ENCODE measurements around the gene CEP57. TPM values are rescaled to one million over a fixed set of nuclear protein-coding genes. Genes with fewer than 3 reads are reported as not detected.

Gene CEP57
- total and polyA plus RNA-seq, 2 of the 13 experiments (the other 11 are each of a cell fraction or from before 2014, with no cell fraction given) = 34.3 to 59.4 TPM

GRCh38 chr11:95790933-95791708 is 823 bp downstream of the CEP57 start (continued):
- peak; percentile 16; the same call in 1 of the 2 replicates for TF ChIP-seq RERE (CRISPR knock-in tag; IDR thresholded peaks at IDR 0.05; ENCODE audit: low read depth)
- TF ChIP-seq LCORL (IDR thresholded peaks at IDR 0.05) = 0 out of 2 replicates have a peak, but pooled peaks have one; percentile 7
- TF ChIP-seq LCORL (CRISPR knock-in tag; IDR thresholded peaks at IDR 0.05) = no peak
- no peak for TF ChIP-seq SOX5 (CRISPR knock-in tag; IDR thresholded peaks at IDR 0.05; ENCODE audit: borderline replicate concordance)
- no peak for TF ChIP-seq NFYC (CRISPR knock-in tag; IDR thresholded peaks at IDR 0.05)
- TF ChIP-seq SMYD3 (CRISPR knock-in tag; IDR thresholded peaks at IDR 0.05) = 0 out of 2 replicates have a peak, but pooled peaks have one; percentile 27
- no peak for TF ChIP-seq MTA1 (CRISPR knock-in tag; IDR thresholded peaks at IDR 0.05; ENCODE audit: borderline replicate concordance)
- TF ChIP-seq MAFK (conservative IDR thresholded peaks at IDR 0.05 in 1 of 2, IDR thresholded peaks at IDR 0.05 in 1 of 2; ENCODE audit: low read length in 2 of 2) = no peak
- TF ChIP-seq ONECUT2 (CRISPR knock-in tag; IDR thresholded peaks at IDR 0.05) = no peak
- no peak for TF ChIP-seq CENPBD1 (CRISPR knock-in tag; IDR thresholded peaks at IDR 0.05; ENCODE audit: borderline replicate concordance, low read depth)
- no peak for TF ChIP-seq GTF3A (CRISPR knock-in tag; conservative IDR thresholded peaks at IDR 0.05)
- TF ChIP-seq ZNF317 (CRISPR knock-in tag; IDR thresholded peaks at IDR 0.05) = peak; percentile 97
- TF ChIP-seq TBX2 (CRISPR knock-in tag; IDR thresholded peaks at IDR 0.05; ENCODE audit: borderline replicate concordance) = no peak
- TF ChIP-seq ATRX (CRISPR knock-in tag; IDR thresholded peaks at IDR 0.05; ENCODE audit: borderline replicate concordance) = no peak
- 0 out of 2 replicates have a peak, but pooled peaks have one; percentile 16 for TF ChIP-seq ZFP62 (CRISPR knock-in tag; IDR thresholded peaks at IDR 0.05)
- 0 out of 2 replicates have a peak, but pooled peaks have one; percentile 14 for TF ChIP-seq ZNF263 (CRISPR knock-in tag; IDR thresholded peaks at IDR 0.05)
- TF ChIP-seq HOXD1 (CRISPR knock-in tag; IDR thresholded peaks at IDR 0.05) = no peak
- TF ChIP-seq, protein P1, sequence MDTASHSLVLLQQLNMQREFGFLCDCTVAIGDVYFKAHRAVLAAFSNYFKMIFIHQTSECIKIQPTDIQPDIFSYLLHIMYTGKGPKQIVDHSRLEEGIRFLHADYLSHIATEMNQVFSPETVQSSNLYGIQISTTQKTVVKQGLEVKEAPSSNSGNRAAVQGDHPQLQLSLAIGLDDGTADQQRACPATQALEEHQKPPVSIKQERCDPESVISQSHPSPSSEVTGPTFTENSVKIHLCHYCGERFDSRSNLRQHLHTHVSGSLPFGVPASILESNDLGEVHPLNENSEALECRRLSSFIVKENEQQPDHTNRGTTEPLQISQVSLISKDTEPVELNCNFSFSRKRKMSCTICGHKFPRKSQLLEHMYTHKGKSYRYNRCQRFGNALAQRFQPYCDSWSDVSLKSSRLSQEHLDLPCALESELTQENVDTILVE (CRISPR knock-in tag; IDR thresholded peaks at IDR 0.05) = no peak
- TF ChIP-seq TMF1 (CRISPR knock-in tag; IDR thresholded peaks at IDR 0.05; ENCODE audit: low read depth) = no peak; the same call in 1 of the 2 replicates
- no peak for TF ChIP-seq ZNF781 (CRISPR knock-in tag; IDR thresholded peaks at IDR 0.05; ENCODE audit: borderline replicate concordance, not compliant biosample characterization)
- no peak for TF ChIP-seq SNAI1 (CRISPR knock-in tag; IDR thresholded peaks at IDR 0.05; ENCODE audit: borderline replicate concordance)
- TF ChIP-seq RNF2 (conservative IDR thresholded peaks at IDR 0.05; ENCODE audit: low read depth) = no peak
